ENCODE measurements around the gene COX6B2. TPM values are rescaled to one million over a fixed set of nuclear protein-coding genes. Genes with fewer than 3 reads are reported as not detected.

The COX6B2 gene
- total RNA-seq, 4 donors from 2014 or later = not detected

- TF ChIP-seq, protein P1, sequence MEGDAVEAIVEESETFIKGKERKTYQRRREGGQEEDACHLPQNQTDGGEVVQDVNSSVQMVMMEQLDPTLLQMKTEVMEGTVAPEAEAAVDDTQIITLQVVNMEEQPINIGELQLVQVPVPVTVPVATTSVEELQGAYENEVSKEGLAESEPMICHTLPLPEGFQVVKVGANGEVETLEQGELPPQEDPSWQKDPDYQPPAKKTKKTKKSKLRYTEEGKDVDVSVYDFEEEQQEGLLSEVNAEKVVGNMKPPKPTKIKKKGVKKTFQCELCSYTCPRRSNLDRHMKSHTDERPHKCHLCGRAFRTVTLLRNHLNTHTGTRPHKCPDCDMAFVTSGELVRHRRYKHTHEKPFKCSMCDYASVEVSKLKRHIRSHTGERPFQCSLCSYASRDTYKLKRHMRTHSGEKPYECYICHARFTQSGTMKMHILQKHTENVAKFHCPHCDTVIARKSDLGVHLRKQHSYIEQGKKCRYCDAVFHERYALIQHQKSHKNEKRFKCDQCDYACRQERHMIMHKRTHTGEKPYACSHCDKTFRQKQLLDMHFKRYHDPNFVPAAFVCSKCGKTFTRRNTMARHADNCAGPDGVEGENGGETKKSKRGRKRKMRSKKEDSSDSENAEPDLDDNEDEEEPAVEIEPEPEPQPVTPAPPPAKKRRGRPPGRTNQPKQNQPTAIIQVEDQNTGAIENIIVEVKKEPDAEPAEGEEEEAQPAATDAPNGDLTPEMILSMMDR (IDR thresholded peaks at IDR 0.05; ENCODE audit: low read depth) = no peak
Measured at GRCh38 chr19:55362174-55362989, 7.9 kb upstream of the COX6B2 start.

- TF ChIP-seq, protein P1 (IDR thresholded peaks at IDR 0.05; ENCODE audit: low read depth) = no peak
Measured at GRCh38 chr19:55360902-55361301, 6.4 kb upstream of the COX6B2 start.

- TF ChIP-seq, protein P1 (IDR thresholded peaks at IDR 0.05; ENCODE audit: low read depth) = no peak
Measured at GRCh38 chr19:55358943-55359908, 4.7 kb upstream of the COX6B2 start.

DNA sequence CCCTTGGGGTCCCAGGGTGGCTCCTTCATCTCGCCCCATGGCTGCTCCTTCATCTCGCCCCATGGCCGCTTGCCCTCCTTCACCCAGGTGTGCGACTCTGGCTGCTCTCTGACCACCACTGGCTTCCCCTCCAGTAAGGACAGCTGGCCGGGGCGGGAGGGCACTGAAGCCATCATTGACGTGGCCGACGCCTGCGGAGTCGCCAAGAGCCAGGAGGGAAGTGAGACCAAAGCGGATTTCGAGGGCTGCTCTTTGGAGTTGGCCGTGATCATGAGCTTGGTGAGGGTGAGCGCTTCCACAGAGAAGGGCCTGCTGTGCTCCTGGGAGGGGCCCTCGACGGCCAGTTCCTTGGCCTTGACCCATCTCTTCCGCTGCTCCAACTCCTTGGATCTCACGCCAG lies 4.0 kb upstream of the COX6B2 start:
- TF ChIP-seq, protein P1 (IDR thresholded peaks at IDR 0.05; ENCODE audit: low read depth) = no peak

- TF ChIP-seq, protein P1 (IDR thresholded peaks at IDR 0.05; ENCODE audit: low read depth) = no peak
Measured at GRCh38 chr19:55355213-55355821, 798 bp upstream of the COX6B2 start.

GRCh38 chr19:55353803-55354697 lies 469 bp downstream of the COX6B2 start:
- TF ChIP-seq, protein P1 (IDR thresholded peaks at IDR 0.05; ENCODE audit: low read depth) = no peak

Measured in subcutaneous adipose tissue (tissue), 4 donors.